WERI-Rb-1 (cell line): ENCODE results near the gene CTSK.

ENCODE experiments used
- DNase-seq: peaks from one replicate; pipeline ENCODE4 v3.0.0-alpha.2; 2020
- H3K27ac ChIP-seq: fragments of 250-450 bp; sonication (Bioruptor Pico); 2 replicates; pipeline ENCODE4 v1.5.1; 2020; ENCODE audit warnings: mild to moderate bottlenecking, moderate library complexity
- H3K27me3 ChIP-seq: fragments of 250-450 bp; sonication (Bioruptor Pico); 2 replicates; pipeline ENCODE4 v1.5.1; 2021; ENCODE audit warnings: mild to moderate bottlenecking, low read depth, moderate library complexity; ENCODE audit not compliant: insufficient read depth, severe bottlenecking
- H3K36me3 ChIP-seq: fragments of 250-450 bp; sonication (Bioruptor Pico); 2 replicates; pipeline ENCODE4 v1.5.1; 2020; ENCODE audit warnings: mild to moderate bottlenecking, moderate library complexity
- H3K4me3 ChIP-seq: 2 replicates; pipeline ENCODE4 v1.5.1; 2011; ENCODE audit warnings: low read depth, mild to moderate bottlenecking, control low read depth, low read length
- H3K9me3 ChIP-seq: fragments of 250-450 bp; sonication (Bioruptor Pico); 2 replicates; pipeline ENCODE4 v1.5.1; 2021; ENCODE audit warnings: mild to moderate bottlenecking, moderate library complexity; ENCODE audit not compliant: severe bottlenecking
- TF ChIP-seq, protein P1 (sequence below): IDR thresholded peaks from 2 replicates; pipeline ENCODE4 v1.5.1; 2011; ENCODE audit warnings: low read depth, mild to moderate bottlenecking, control low read depth, inconsistent platforms, low read length

CTSK gene

DNA sequence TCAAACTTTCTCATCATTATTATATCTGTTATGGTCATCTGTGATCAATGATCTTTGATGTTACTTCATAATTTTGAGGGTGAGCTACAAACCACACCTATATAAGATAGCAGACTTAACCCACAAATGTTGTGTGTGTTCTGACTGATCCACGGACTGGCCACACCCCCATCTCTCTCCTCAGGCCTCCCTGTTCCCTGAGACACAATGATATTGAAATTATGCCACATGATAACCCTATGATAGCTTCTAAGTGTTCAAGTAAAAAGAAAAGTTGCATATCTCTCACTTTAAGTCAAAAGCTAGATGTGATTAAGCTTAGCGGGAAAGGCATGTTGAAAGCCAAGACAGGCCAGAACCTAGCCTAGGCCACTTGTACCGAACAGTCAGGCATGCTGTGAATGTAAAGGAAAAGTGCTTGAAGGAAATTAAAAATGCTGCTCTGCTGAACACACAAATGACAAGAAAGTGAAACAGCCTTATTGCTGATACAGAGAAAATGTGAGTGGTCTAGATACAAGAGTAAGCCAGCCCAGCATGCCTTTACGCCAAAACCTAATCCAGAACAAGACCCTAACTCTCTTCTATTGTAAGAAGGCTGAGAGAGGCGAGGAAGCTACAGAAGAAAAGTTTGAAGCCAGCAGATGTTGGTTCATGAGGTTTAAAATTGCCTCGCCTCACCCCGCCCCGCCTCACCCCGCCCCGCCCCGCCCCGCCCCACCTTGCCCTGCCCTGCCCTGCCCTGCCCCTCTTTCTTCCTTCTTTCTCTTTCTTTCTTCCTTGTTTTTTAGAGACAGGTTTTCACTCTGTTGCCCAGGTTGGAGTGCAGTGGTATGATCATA lies 59.0 kb downstream of the CTSK start:
- H3K36me3 ChIP-seq = no peaks in the 10 kb centered on the region
- H3K4me3 ChIP-seq = no peak overlapping the region
- no peaks in the 10 kb centered on the region for H3K9me3 ChIP-seq
- H3K27ac ChIP-seq = no peak overlapping the region
- TF ChIP-seq, protein P1, sequence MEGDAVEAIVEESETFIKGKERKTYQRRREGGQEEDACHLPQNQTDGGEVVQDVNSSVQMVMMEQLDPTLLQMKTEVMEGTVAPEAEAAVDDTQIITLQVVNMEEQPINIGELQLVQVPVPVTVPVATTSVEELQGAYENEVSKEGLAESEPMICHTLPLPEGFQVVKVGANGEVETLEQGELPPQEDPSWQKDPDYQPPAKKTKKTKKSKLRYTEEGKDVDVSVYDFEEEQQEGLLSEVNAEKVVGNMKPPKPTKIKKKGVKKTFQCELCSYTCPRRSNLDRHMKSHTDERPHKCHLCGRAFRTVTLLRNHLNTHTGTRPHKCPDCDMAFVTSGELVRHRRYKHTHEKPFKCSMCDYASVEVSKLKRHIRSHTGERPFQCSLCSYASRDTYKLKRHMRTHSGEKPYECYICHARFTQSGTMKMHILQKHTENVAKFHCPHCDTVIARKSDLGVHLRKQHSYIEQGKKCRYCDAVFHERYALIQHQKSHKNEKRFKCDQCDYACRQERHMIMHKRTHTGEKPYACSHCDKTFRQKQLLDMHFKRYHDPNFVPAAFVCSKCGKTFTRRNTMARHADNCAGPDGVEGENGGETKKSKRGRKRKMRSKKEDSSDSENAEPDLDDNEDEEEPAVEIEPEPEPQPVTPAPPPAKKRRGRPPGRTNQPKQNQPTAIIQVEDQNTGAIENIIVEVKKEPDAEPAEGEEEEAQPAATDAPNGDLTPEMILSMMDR = no peak
- DNase-seq = no peak
- no peaks in the 10 kb centered on the region for H3K27me3 ChIP-seq
